ENCODE data around the gene ARHGAP6.

DNA sequence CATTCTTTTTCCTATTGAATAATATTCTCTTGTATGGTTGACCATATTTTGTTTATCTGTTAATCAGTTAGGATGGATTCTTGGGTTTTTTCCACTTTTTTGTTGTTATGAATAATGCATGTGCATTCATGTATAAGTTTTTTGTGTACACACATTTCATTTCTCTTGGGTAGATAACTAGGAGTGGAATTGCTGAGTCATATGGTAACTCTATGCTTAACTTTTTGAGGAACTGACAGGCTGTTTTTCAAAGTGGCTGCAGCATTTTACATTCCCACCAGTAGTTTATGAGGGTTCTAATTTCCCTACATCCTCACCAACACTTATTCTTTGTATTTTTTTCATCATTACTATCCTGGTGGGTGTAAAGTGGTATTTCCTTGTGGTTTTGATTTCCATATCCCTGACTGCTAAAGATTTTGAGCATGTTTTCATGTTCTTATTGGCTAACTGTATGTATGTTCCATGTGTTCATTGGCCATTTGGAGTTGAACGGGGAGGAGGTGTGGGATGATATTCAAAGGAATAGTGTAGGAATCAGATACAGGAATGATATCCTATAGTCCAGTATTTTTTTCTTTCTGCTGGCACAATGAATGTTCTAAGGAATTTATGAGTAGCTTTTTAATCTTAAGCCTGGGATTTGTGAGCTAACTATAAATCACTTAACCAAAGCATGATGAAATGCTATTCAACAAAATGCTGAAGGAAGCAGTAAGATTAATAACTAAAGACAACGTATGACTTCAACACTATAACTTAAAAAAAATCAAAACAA is 258.2 kb downstream of the ARHGAP6 start:
- TF ChIP-seq CTCF (IDR thresholded peaks at IDR 0.05) (no peak), POLR2A (IDR thresholded peaks at IDR 0.05) (no peak), POLR2AphosphoS5 (IDR thresholded peaks at IDR 0.05) (no peak)

All from upper lobe of left lung (tissue), 4 donors.